HEK293 (cell line): ENCODE data around the gene CXCL8.

Experiments
- CTCF ChIA-PET: fragments of 350-600 bp; formaldehyde crosslinking; extraction: SDS; loops from one replicate; lab custom pipeline; 2021; ENCODE audit warnings: antibody characterized with exemption; lab: Yijun Ruan, JAX
- POLR2A ChIA-PET: fragments of 300-600 bp; formaldehyde crosslinking; extraction: SDS; loops from one replicate; lab custom pipeline; 2020; ENCODE audit warnings: antibody characterized with exemption, inconsistent platforms; lab: Yijun Ruan, JAX
- H3K27ac ChIP-seq: fragments of 200-500 bp; sonication (Bioruptor generic); 2 replicates; pipeline ENCODE4 v1.5.1; 2014; ENCODE audit warnings: low read depth, low read length, control low read depth, inconsistent platforms; ENCODE audit errors: extremely low read depth
- H3K36me3 ChIP-seq, 2 experiments: fragments of 200-500 bp in 1 of 2; sonication (Bioruptor generic) in 1 of 2; 1 replicate in 1 of 2; 2 replicates in 1 of 2; pipeline ENCODE4 v1.5.1; 2014 to 2017; ENCODE audit warnings: inconsistent platforms in 2 of 2, low read length in 2 of 2; ENCODE audit not compliant: control insufficient read depth in 2 of 2, insufficient read depth in 1 of 2
- H3K4me1 ChIP-seq: fragments of 200-500 bp; sonication (Bioruptor generic); 2 replicates; pipeline ENCODE4 v1.5.1; 2014; ENCODE audit warnings: mild to moderate bottlenecking, low read length, inconsistent platforms; ENCODE audit not compliant: control insufficient read depth, insufficient read depth
- H3K4me3 ChIP-seq: 2 replicates; pipeline ENCODE4 v1.5.1; 2011; ENCODE audit warnings: low read depth, mild to moderate bottlenecking, control low read depth, low read length, moderate library complexity
- H3K9me3 ChIP-seq: fragments of 200-500 bp; sonication (Bioruptor generic); 2 replicates; pipeline ENCODE4 v1.5.1; 2014; ENCODE audit warnings: low read depth, low read length, inconsistent platforms; ENCODE audit not compliant: control insufficient read depth, insufficient read depth
- ATF2 ChIP-seq: fragments of 450-650 bp; formaldehyde crosslinking; IDR thresholded peaks from 2 replicates; pipeline ENCODE4 v1.5.1; 2016; ENCODE audit warnings: missing biosample characterization, missing genetic modification characterization, low read depth
- KLF9 ChIP-seq: fragments of 450-650 bp; formaldehyde crosslinking; IDR thresholded peaks from 2 replicates; pipeline ENCODE4 v1.5.1; 2016; ENCODE audit warnings: missing biosample characterization, missing genetic modification characterization, low read depth
- OVOL3 ChIP-seq: fragments of 450-650 bp; formaldehyde crosslinking; IDR thresholded peaks from 2 replicates; pipeline ENCODE4 v1.5.1; 2016; ENCODE audit warnings: missing biosample characterization, missing genetic modification characterization
- PRDM2 ChIP-seq: fragments of 450-650 bp; formaldehyde crosslinking; IDR thresholded peaks from 2 replicates; pipeline ENCODE4 v1.5.1; 2016; ENCODE audit warnings: missing biosample characterization, missing genetic modification characterization, borderline replicate concordance
- ZBTB7A ChIP-seq: fragments of 450-650 bp; formaldehyde crosslinking; IDR thresholded peaks from 2 replicates; pipeline ENCODE4 v1.5.1; 2016; ENCODE audit warnings: low read depth, missing biosample characterization, missing genetic modification characterization
- ZFHX2 ChIP-seq: fragments of 450-650 bp; formaldehyde crosslinking; conservative IDR thresholded peaks from 2 replicates; pipeline ENCODE4 v1.5.1; 2016; ENCODE audit warnings: missing biosample characterization, missing genetic modification characterization
- ZFP3 ChIP-seq: fragments of 450-650 bp; formaldehyde crosslinking; IDR thresholded peaks from 2 replicates; pipeline ENCODE4 v1.5.1; 2016; ENCODE audit warnings: low read depth, missing biosample characterization, missing genetic modification characterization
- ZNF133 ChIP-seq: fragments of 450-650 bp; formaldehyde crosslinking; IDR thresholded peaks from 2 replicates; pipeline ENCODE4 v1.5.1; 2016; ENCODE audit warnings: missing biosample characterization, missing genetic modification characterization
- ZNF248 ChIP-seq: fragments of 450-650 bp; formaldehyde crosslinking; IDR thresholded peaks from 2 replicates; pipeline ENCODE4 v1.5.1; 2017; ENCODE audit warnings: missing biosample characterization, missing genetic modification characterization
- ZNF366 ChIP-seq: fragments of 450-650 bp; formaldehyde crosslinking; conservative IDR thresholded peaks from 2 replicates; pipeline ENCODE4 v1.5.1; 2016; ENCODE audit warnings: missing biosample characterization, missing genetic modification characterization
- ZNF394 ChIP-seq: fragments of 450-650 bp; formaldehyde crosslinking; IDR thresholded peaks from 2 replicates; pipeline ENCODE4 v1.5.1; 2016; ENCODE audit warnings: missing biosample characterization, missing genetic modification characterization, mild to moderate bottlenecking, moderate library complexity, borderline replicate concordance
- ZNF501 ChIP-seq: fragments of 450-650 bp; formaldehyde crosslinking; IDR thresholded peaks from 2 replicates; pipeline ENCODE4 v1.5.1; 2016; ENCODE audit warnings: missing biosample characterization, missing genetic modification characterization
- ZNF514 ChIP-seq: fragments of 450-650 bp; formaldehyde crosslinking; IDR thresholded peaks from 2 replicates; pipeline ENCODE4 v1.5.1; 2016; ENCODE audit warnings: missing biosample characterization, missing genetic modification characterization
- ZNF548 ChIP-seq: fragments of 450-650 bp; formaldehyde crosslinking; IDR thresholded peaks from 2 replicates; pipeline ENCODE4 v1.5.1; 2016; ENCODE audit warnings: missing biosample characterization, missing genetic modification characterization
- ZNF571 ChIP-seq: fragments of 450-650 bp; formaldehyde crosslinking; IDR thresholded peaks from 2 replicates; pipeline ENCODE4 v1.5.0; 2017; ENCODE audit warnings: missing biosample characterization, missing genetic modification characterization
- ZNF624 ChIP-seq: fragments of 450-650 bp; formaldehyde crosslinking; IDR thresholded peaks from 2 replicates; pipeline ENCODE4 v1.5.1; 2017; ENCODE audit warnings: missing biosample characterization, missing genetic modification characterization
- ZNF639 ChIP-seq: fragments of 450-650 bp; formaldehyde crosslinking; IDR thresholded peaks from 2 replicates; pipeline ENCODE4 v1.5.1; 2016; ENCODE audit warnings: missing biosample characterization, missing genetic modification characterization
- ZNF747 ChIP-seq: fragments of 450-650 bp; formaldehyde crosslinking; IDR thresholded peaks from 2 replicates; pipeline ENCODE4 v1.5.1; 2016; ENCODE audit warnings: missing biosample characterization, missing genetic modification characterization
- ZNF76 ChIP-seq: fragments of 450-650 bp; formaldehyde crosslinking; IDR thresholded peaks from 2 replicates; pipeline ENCODE4; 2016; ENCODE audit warnings: low read depth, missing biosample characterization, missing genetic modification characterization, borderline replicate concordance
- ZSCAN18 ChIP-seq: fragments of 450-650 bp; formaldehyde crosslinking; IDR thresholded peaks from 2 replicates; pipeline ENCODE4 v1.5.1; 2016; ENCODE audit warnings: missing biosample characterization, missing genetic modification characterization
- ZSCAN23 ChIP-seq: fragments of 450-650 bp; formaldehyde crosslinking; IDR thresholded peaks from 2 replicates; pipeline ENCODE4 v1.5.1; 2016; ENCODE audit warnings: missing biosample characterization, missing genetic modification characterization

CXCL8 gene

GRCh38 chr4:73707918-73708577 is 32.3 kb upstream of the CXCL8 start (continued):
- TF ChIP-seq ZFHX2 (tag by site-specific recombination) (no peak), OVOL3 (0 out of 2 replicates have a peak, but pooled peaks have one; percentile 15), ZSCAN23 (no peak), ZNF76 (tag by site-specific recombination) (no peak), ZNF133 (tag by site-specific recombination) (no peak), ZNF248 (tag by site-specific recombination) (no peak), ZNF394 (tag by site-specific recombination) (no peak), ZNF624 (tag by site-specific recombination) (no peak), KLF9 (no peak), ZNF639 (tag by site-specific recombination) (no peak), ZBTB7A (tag by site-specific recombination) (no peak), ZNF548 (tag by site-specific recombination) (no peak), ZFP3 (tag by site-specific recombination) (no peak), ZNF747 (tag by site-specific recombination) (no peak), ZNF501 (no peak), ZNF571 (tag by site-specific recombination) (no peak)

GRCh38 chr4:73709451-73710033 is 30.8 kb upstream of the CXCL8 start:
- H3K4me3 ChIP-seq, result no peak overlapping the region
- no peaks in the 10 kb centered on the region for H3K4me1 ChIP-seq
- H3K27ac ChIP-seq, result no peak overlapping the region
- no peaks in the 10 kb centered on the region for H3K36me3 ChIP-seq
- TF ChIP-seq ZNF514 (tag by site-specific recombination) (no peak), ZNF366 (tag by site-specific recombination) (peak; percentile 36; the same call in 1 of the 2 replicates)
- H3K9me3 ChIP-seq, result no peaks in the 10 kb centered on the region
- ChIA-PET CTCF (no interaction called here), POLR2A (no interaction called here)

GRCh38 chr4:73710094-73710493 is 30.3 kb upstream of the CXCL8 start:
- Histone ChIP-seq H3K4me3 (no peak overlapping the region), H3K4me1 (no peaks in the 10 kb centered on the region), H3K9me3 (no peaks in the 10 kb centered on the region), H3K36me3 (no peaks in the 10 kb centered on the region), H3K27ac (no peak overlapping the region)
- ChIA-PET CTCF (no interaction called here), POLR2A (no interaction called here)
- TF ChIP-seq ZSCAN18 (no peak), ATF2 (tag by site-specific recombination) (peak; percentile 34; the same call in 1 of the 2 replicates), PRDM2 (no peak)
